Measurements from ENCODE around the gene SUGCT. TPM values are rescaled to one million over a fixed set of nuclear protein-coding genes. Genes with fewer than 3 reads are reported as not detected.

SUGCT gene
- total and polyA plus RNA-seq, 2 of the 8 experiments (the other 6 are each of a cell fraction or from before 2014, with no cell fraction given): 2.8 to 5.4 TPM

GRCh38 chr7:40621592-40621998 is 486.8 kb downstream of the SUGCT start (continued):
- TF ChIP-seq CHD7 (IDR thresholded peaks at IDR 0.05; ENCODE audit: insufficient replicate concordance, low read length) (no peak), RFX5 (IDR thresholded peaks at IDR 0.05; ENCODE audit: borderline replicate concordance, low read depth, low read length) (no peak), CHD2 (IDR thresholded peaks at IDR 0.05; ENCODE audit: low read length) (no peak), EP300 (IDR thresholded peaks at IDR 0.05; ENCODE audit: borderline replicate concordance in 1 of 2, low read depth in 2 of 2, low read length in 2 of 2) (no peak), RBBP5 (IDR thresholded peaks at IDR 0.05; ENCODE audit: borderline replicate concordance, low read depth, low read length) (no peak), KDM4A (IDR thresholded peaks at IDR 0.05; ENCODE audit: low read depth, low read length, severe bottlenecking) (no peak)
